ENCODE measurements around the gene PLEK2. TPM values are rescaled to one million over a fixed set of nuclear protein-coding genes. Genes with fewer than 3 reads are reported as not detected.

PLEK2 gene
- total and polyA plus RNA-seq, 3 experiments from 2014 or later, result 0.58 to 1.2 (median 0.81) TPM

GRCh38 chr14:67359775-67360469 is 52.0 kb downstream of the PLEK2 start, which contains the start of the genes ATP6V1D and EIF2S1:
TSS of gene ATP6V1D (minus strand) at chr14:67359804. CDS start at chr14:67359698, 106 bp downstream.
TSS of gene EIF2S1 (plus strand) at chr14:67360328. CDS start at chr14:67364768, 4,440 bp downstream.
- H3K4me1 ChIP-seq (ENCODE audit: insufficient read depth, low read length), result peaks cover 27% of the 10 kb centered on the region
- H3K9me3 Mint-ChIP-seq, result peaks cover 0 to 1% (median 0%) of the 10 kb centered on the region in 5 donors
- peak within 1 kb of the TSS; percentile 95 to 100 (median 98) for H3K27ac Mint-ChIP-seq
- DNase-seq, result peak; percentile 99 to 100 (median 100)
- peaks cover 58 to 95% (median 93%) of the 10 kb centered on the region in 3 donors for H3K4me1 Mint-ChIP-seq
- no peaks in the 10 kb centered on the region for H3K27me3 ChIP-seq (ENCODE audit: insufficient read depth, low read length, poor library complexity, severe bottlenecking)
- H3K36me3 ChIP-seq (ENCODE audit: insufficient read depth, low read length), result no peaks in the 10 kb centered on the region
- H3K27ac ChIP-seq (ENCODE audit: low read depth, low read length), result peak within 1 kb of the TSS; percentile 92
- H3K27me3 Mint-ChIP-seq, result peaks cover 0 to 3% of the 10 kb centered on the region in 2 donors
- H3K9me3 ChIP-seq (ENCODE audit: low read length), result no peaks in the 10 kb centered on the region
- H3K36me3 Mint-ChIP-seq, result peaks cover 0 to 43% (median 0%) of the 10 kb centered on the region in 3 donors
- POLR2A ChIA-PET, result interaction anchor here (0.6 to 1.3 kb wide), 5 partner anchors 118 to 1433 kb away, joined by 3 to 7 read pairs (median 4); partner anchors contain the start of genes PALS1, PIGH, TMEM229B and ZFP36L1
- peak within 1 kb of the TSS; percentile 93 to 100 (median 98) for H3K4me3 Mint-ChIP-seq
- peak within 1 kb of the TSS; percentile 56 for H3K4me3 ChIP-seq (ENCODE audit: low read length)
- CTCF ChIA-PET, result interaction anchor here (0.5 to 1.5 kb wide), 18 partner anchors 9 to 1000 kb away, joined by 3 to 8 read pairs (median 4); partner anchors contain the start of genes PALS1, PIGH and RDH11

GRCh38 chr14:67358924-67359774 is 52.8 kb downstream of the PLEK2 start:
- Mint-ChIP-seq H3K27me3 (peaks cover 0 to 3% of the 10 kb centered on the region in 2 donors), H3K4me1 (peaks cover 53 to 89% (median 88%) of the 10 kb centered on the region in 3 donors), H3K36me3 (peaks cover 0 to 38% (median 0%) of the 10 kb centered on the region in 3 donors), H3K4me3 (peak overlapping the region; percentile 93 to 100 (median 98)), H3K27ac (peak overlapping the region; percentile 95 to 100 (median 98)), H3K9me3 (peaks cover 0 to 1% (median 0%) of the 10 kb centered on the region in 5 donors)
- peak in 1 of 5 donors; percentile 2 for DNase-seq
- Histone ChIP-seq H3K27me3 (ENCODE audit: insufficient read depth, low read length, poor library complexity, severe bottlenecking) (no peaks in the 10 kb centered on the region), H3K9me3 (ENCODE audit: low read length) (no peaks in the 10 kb centered on the region), H3K4me1 (ENCODE audit: insufficient read depth, low read length) (peaks cover 27% of the 10 kb centered on the region), H3K4me3 (ENCODE audit: low read length) (peak overlapping the region; percentile 56), H3K36me3 (ENCODE audit: insufficient read depth, low read length) (no peaks in the 10 kb centered on the region), H3K27ac (ENCODE audit: low read depth, low read length) (peak overlapping the region; percentile 92)
- ChIA-PET CTCF (interaction anchor here (0.5 to 1.5 kb wide), 18 partner anchors 8 to 1000 kb away, joined by 3 to 8 read pairs (median 4); partner anchors contain the start of genes PALS1, PIGH and RDH11), POLR2A (interaction anchor here (0.6 to 1.3 kb wide), 5 partner anchors 117 to 1434 kb away, joined by 3 to 7 read pairs (median 4); partner anchors contain the start of genes PALS1, PIGH, TMEM229B and ZFP36L1)

- DNase-seq, result no peak
- H3K27me3 Mint-ChIP-seq, result peaks cover 0 to 3% of the 10 kb centered on the region in 2 donors
- ChIA-PET CTCF (no interaction called here), POLR2A (no interaction called here)
- Histone ChIP-seq H3K36me3 (ENCODE audit: insufficient read depth, low read length) (no peaks in the 10 kb centered on the region), H3K4me1 (ENCODE audit: insufficient read depth, low read length) (peaks cover 27% of the 10 kb centered on the region), H3K27me3 (ENCODE audit: insufficient read depth, low read length, poor library complexity, severe bottlenecking) (no peaks in the 10 kb centered on the region), H3K9me3 (ENCODE audit: low read length) (no peaks in the 10 kb centered on the region), H3K27ac (ENCODE audit: low read depth, low read length) (peak overlapping the region; percentile 47), H3K4me3 (ENCODE audit: low read length) (no peak overlapping the region)
- peaks cover 50 to 79% (median 77%) of the 10 kb centered on the region in 3 donors for H3K4me1 Mint-ChIP-seq
- peaks cover 0 to 1% (median 0%) of the 10 kb centered on the region in 5 donors for H3K9me3 Mint-ChIP-seq
- H3K4me3 Mint-ChIP-seq, result peak overlapping the region; percentile 60 to 100 (median 97)
- H3K27ac Mint-ChIP-seq, result peak overlapping the region in 6 of 8 donors; percentile 3 to 100 (median 95)
- peaks cover 0 to 35% (median 0%) of the 10 kb centered on the region in 3 donors for H3K36me3 Mint-ChIP-seq
Measured at GRCh38 chr14:67357969-67358354, 54.0 kb downstream of the PLEK2 start.

GRCh38 chr14:67357186-67357968 is 54.6 kb downstream of the PLEK2 start:
- peak overlapping the region in 6 of 8 donors; percentile 16 to 100 (median 69) for H3K27ac Mint-ChIP-seq

GRCh38 chr14:67352055-67352454 is 59.9 kb downstream of the PLEK2 start:
- Histone ChIP-seq H3K36me3 (ENCODE audit: insufficient read depth, low read length) (peaks cover 16% of the 10 kb centered on the region), H3K27me3 (ENCODE audit: insufficient read depth, low read length, poor library complexity, severe bottlenecking) (no peaks in the 10 kb centered on the region), H3K9me3 (ENCODE audit: low read length) (no peaks in the 10 kb centered on the region), H3K27ac (ENCODE audit: low read depth, low read length) (no peak overlapping the region), H3K4me1 (ENCODE audit: insufficient read depth, low read length) (no peaks in the 10 kb centered on the region), H3K4me3 (ENCODE audit: low read length) (no peak overlapping the region)
- ChIA-PET POLR2A (no interaction called here), CTCF (interaction anchor here (0.6 to 1.6 kb wide), 3 partner anchors 8 to 99 kb away, joined by 3 to 8 read pairs (median 3); partner anchors contain the start of genes ATP6V1D and EIF2S1)
- Mint-ChIP-seq H3K27me3 (no peaks in the 10 kb centered on the region), H3K9me3 (no peaks in the 10 kb centered on the region), H3K4me1 (peaks cover 11 to 28% (median 23%) of the 10 kb centered on the region in 3 donors), H3K27ac (peak overlapping the region in 1 of 8 donors; percentile 70), H3K36me3 (peaks cover 0 to 61% (median 12%) of the 10 kb centered on the region in 3 donors), H3K4me3 (no peak overlapping the region)
- no peak for DNase-seq

More at GRCh38 chr14:67357186-67357968, 54.6 kb downstream of the PLEK2 start:
- Histone ChIP-seq H3K4me1 (ENCODE audit: insufficient read depth, low read length) (peaks cover 27% of the 10 kb centered on the region), H3K27me3 (ENCODE audit: insufficient read depth, low read length, poor library complexity, severe bottlenecking) (no peaks in the 10 kb centered on the region), H3K36me3 (ENCODE audit: insufficient read depth, low read length) (no peaks in the 10 kb centered on the region), H3K27ac (ENCODE audit: low read depth, low read length) (peak overlapping the region; percentile 47), H3K9me3 (ENCODE audit: low read length) (no peaks in the 10 kb centered on the region), H3K4me3 (ENCODE audit: low read length) (no peak overlapping the region)
- ChIA-PET POLR2A (no interaction called here), CTCF (no interaction called here)
- peaks cover 0 to 3% of the 10 kb centered on the region in 2 donors for H3K27me3 Mint-ChIP-seq
- peaks cover 0 to 1% (median 0%) of the 10 kb centered on the region in 5 donors for H3K9me3 Mint-ChIP-seq
- peak overlapping the region; percentile 7 to 100 (median 46) for H3K4me3 Mint-ChIP-seq
- H3K36me3 Mint-ChIP-seq, result peaks cover 0 to 35% (median 1%) of the 10 kb centered on the region in 3 donors
- peaks cover 47 to 77% (median 71%) of the 10 kb centered on the region in 3 donors for H3K4me1 Mint-ChIP-seq
- no peak for DNase-seq

DNA sequence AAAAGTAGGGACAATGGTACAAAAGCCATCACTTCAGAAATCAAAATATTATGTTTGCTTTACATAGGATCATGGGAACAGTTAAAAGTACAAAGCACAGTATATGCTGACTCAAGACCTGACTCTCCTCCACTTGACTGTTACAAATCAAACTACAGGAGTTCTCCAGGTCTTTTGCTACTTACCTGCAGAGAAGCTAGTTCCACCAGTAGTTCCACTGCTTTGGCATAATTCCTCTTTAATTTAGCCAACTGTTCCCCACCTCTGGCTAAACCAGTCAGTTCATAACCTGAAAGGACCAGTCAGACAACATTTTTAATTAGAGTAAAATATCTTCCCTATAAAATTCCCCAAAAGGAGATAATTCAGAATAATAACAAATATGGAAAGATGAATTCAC is 66.4 kb downstream of the PLEK2 start:
- Mint-ChIP-seq H3K4me3 (no peak overlapping the region), H3K4me1 (no peaks in the 10 kb centered on the region), H3K9me3 (no peaks in the 10 kb centered on the region), H3K27ac (no peak overlapping the region), H3K36me3 (peaks cover 6 to 72% (median 16%) of the 10 kb centered on the region in 3 donors), H3K27me3 (no peaks in the 10 kb centered on the region)
- ChIA-PET CTCF (interaction anchor here (1.4 kb wide), 1 partner anchor 14 kb away, joined by 5 read pairs; the partner anchor contains the start of gene ATP6V1D), POLR2A (no interaction called here)
- no peak overlapping the region for H3K4me3 ChIP-seq (ENCODE audit: low read length)
- DNase-seq, result no peak
- no peaks in the 10 kb centered on the region for H3K27me3 ChIP-seq (ENCODE audit: insufficient read depth, low read length, poor library complexity, severe bottlenecking)
- peaks cover 27% of the 10 kb centered on the region for H3K36me3 ChIP-seq (ENCODE audit: insufficient read depth, low read length)
- H3K4me1 ChIP-seq (ENCODE audit: insufficient read depth, low read length), result no peaks in the 10 kb centered on the region
- no peaks in the 10 kb centered on the region for H3K9me3 ChIP-seq (ENCODE audit: low read length)
- H3K27ac ChIP-seq (ENCODE audit: low read depth, low read length), result no peak overlapping the region
